Parathyroid adenoma (tissue), 2 donors: ENCODE data around the gene WDR70.

Experiments
- H2AFZ ChIP-seq: fragments of 300-600 bp; sonication (generic); one replicate; pipeline ENCODE4 v1.7.0; 2017; ENCODE audit warnings: antibody characterized with exemption, mild to moderate bottlenecking
- H3K27ac ChIP-seq: fragments of 300-600 bp; sonication (generic); one replicate; pipeline ENCODE4 v1.7.0; 2017
- H3K27me3 ChIP-seq: fragments of 300-600 bp; sonication (generic); one replicate; pipeline ENCODE4 v1.7.0; 2017; ENCODE audit warnings: low read length; ENCODE audit not compliant: control insufficient read depth, insufficient read depth
- H3K36me3 ChIP-seq: fragments of 300-600 bp; sonication (generic); one replicate; pipeline ENCODE4 v1.7.0; 2017; ENCODE audit warnings: low read length; ENCODE audit not compliant: control insufficient read depth, insufficient read depth
- H3K4me1 ChIP-seq: fragments of 300-600 bp; sonication (generic); one replicate; pipeline ENCODE4 v1.7.0; 2017; ENCODE audit warnings: control low read depth
- H3K4me2 ChIP-seq: fragments of 300-600 bp; sonication (generic); one replicate; pipeline ENCODE4 v1.7.0; 2017; ENCODE audit warnings: low read length
- H3K4me3 ChIP-seq: fragments of 300-600 bp; sonication (generic); one replicate; pipeline ENCODE4 v1.7.0; 2017; ENCODE audit warnings: low read depth, low read length
- H3K79me2 ChIP-seq: fragments of 300-600 bp; sonication (generic); one replicate; pipeline ENCODE4 v1.7.0; 2017; ENCODE audit warnings: control low read depth
- H3K9ac ChIP-seq: fragments of 300-600 bp; sonication (generic); one replicate; pipeline ENCODE4 v1.7.0; 2017; ENCODE audit warnings: mild to moderate bottlenecking
- H3K9me3 ChIP-seq: fragments of 300-600 bp; sonication (generic); one replicate; pipeline ENCODE4 v1.7.0; 2017; ENCODE audit warnings: low read length; ENCODE audit not compliant: control insufficient read depth
- CTCF ChIP-seq: fragments of 300-600 bp; sonication (generic); IDR thresholded peaks from one replicate; pipeline ENCODE4 v1.7.0; 2017; ENCODE audit warnings: antibody characterized with exemption, mild to moderate bottlenecking
- donor health status: primary hyperparathyroidism.

Gene WDR70

DNA sequence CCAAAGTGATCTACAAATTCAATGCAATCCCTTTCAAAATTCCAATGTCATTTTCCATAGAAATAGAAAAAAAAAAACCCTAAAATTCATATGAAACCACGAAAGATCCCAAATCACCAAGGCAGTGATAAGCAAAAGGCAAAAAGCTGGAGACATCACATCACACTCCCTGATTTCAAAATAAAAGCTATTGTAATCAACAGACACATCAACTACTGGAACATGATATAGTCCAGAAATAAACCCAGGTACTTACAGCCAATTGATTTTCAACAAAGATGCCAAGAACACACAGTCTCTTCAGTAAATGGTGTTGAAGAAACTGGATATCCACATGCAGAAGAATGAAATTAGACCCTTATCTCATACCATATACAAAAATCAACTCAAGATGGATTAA is 224.0 kb downstream of the WDR70 start:
- no peaks in the 10 kb centered on the region for H3K4me1 ChIP-seq
- no peaks in the 10 kb centered on the region for H3K27me3 ChIP-seq
- H3K79me2 ChIP-seq: no peaks in the 10 kb centered on the region
- no peak for TF ChIP-seq CTCF
- H3K4me2 ChIP-seq: no peak overlapping the region
- H3K9me3 ChIP-seq: no peaks in the 10 kb centered on the region
- no peak overlapping the region for H2AFZ ChIP-seq
- H3K27ac ChIP-seq: no peak overlapping the region
- no peak overlapping the region for H3K9ac ChIP-seq
- H3K36me3 ChIP-seq: no peaks in the 10 kb centered on the region
- no peak overlapping the region for H3K4me3 ChIP-seq

- Histone ChIP-seq H2AFZ (no peak overlapping the region), H3K36me3 (no peaks in the 10 kb centered on the region), H3K79me2 (no peaks in the 10 kb centered on the region), H3K4me1 (no peaks in the 10 kb centered on the region), H3K9me3 (no peaks in the 10 kb centered on the region), H3K27ac (no peak overlapping the region), H3K27me3 (no peaks in the 10 kb centered on the region), H3K9ac (no peak overlapping the region), H3K4me3 (no peak overlapping the region), H3K4me2 (no peak overlapping the region)
- no peak for TF ChIP-seq CTCF
Observed at GRCh38 chr5:37604290-37604689, 225.2 kb downstream of the WDR70 start.

GRCh38 chr5:37606148-37606547 is 227.0 kb downstream of the WDR70 start:
- Histone ChIP-seq H3K36me3 (no peaks in the 10 kb centered on the region), H3K27ac (no peak overlapping the region), H3K4me2 (no peak overlapping the region), H2AFZ (no peak overlapping the region), H3K4me3 (no peak overlapping the region), H3K27me3 (no peaks in the 10 kb centered on the region), H3K9ac (no peak overlapping the region), H3K4me1 (no peaks in the 10 kb centered on the region), H3K9me3 (no peaks in the 10 kb centered on the region), H3K79me2 (no peaks in the 10 kb centered on the region)
- TF ChIP-seq CTCF: no peak

- Histone ChIP-seq H3K27ac (no peak overlapping the region), H2AFZ (no peak overlapping the region), H3K27me3 (no peaks in the 10 kb centered on the region), H3K4me3 (no peak overlapping the region), H3K4me2 (no peak overlapping the region), H3K79me2 (no peaks in the 10 kb centered on the region), H3K9ac (no peak overlapping the region), H3K9me3 (no peaks in the 10 kb centered on the region), H3K36me3 (no peaks in the 10 kb centered on the region), H3K4me1 (no peaks in the 10 kb centered on the region)
- TF ChIP-seq CTCF: no peak
Observed at GRCh38 chr5:37606632-37607248, 227.6 kb downstream of the WDR70 start.

- Histone ChIP-seq H3K4me2 (no peak overlapping the region), H3K27me3 (no peaks in the 10 kb centered on the region), H3K36me3 (no peaks in the 10 kb centered on the region), H2AFZ (no peak overlapping the region), H3K4me1 (no peaks in the 10 kb centered on the region), H3K79me2 (no peaks in the 10 kb centered on the region), H3K9ac (no peak overlapping the region), H3K27ac (no peak overlapping the region), H3K4me3 (no peak overlapping the region), H3K9me3 (no peaks in the 10 kb centered on the region)
- no peak for TF ChIP-seq CTCF
Observed at GRCh38 chr5:37615184-37615583, 236.1 kb downstream of the WDR70 start.
